HepG2 (cell line): ENCODE data around the gene EEFSEC. TPM values are rescaled to one million over a fixed set of nuclear protein-coding genes. Genes with fewer than 3 reads are reported as not detected.

Experiments
- CEBPZ ChIP-seq: IDR thresholded peaks from 2 replicates; pipeline ENCODE4 v1.6.1; 2012; ENCODE audit warnings: low read length, improper control_type of control experiment
- ELF4 ChIP-seq: sonication (generic); formaldehyde crosslinking; IDR thresholded peaks from 2 replicates; pipeline ENCODE4 v1.5.0; 2020; ENCODE audit warnings: missing genetic modification reagents, mild to moderate bottlenecking, moderate library complexity, borderline replicate concordance
- FOSL1 ChIP-seq: sonication (generic); formaldehyde crosslinking; IDR thresholded peaks from 2 replicates; pipeline ENCODE4 v1.9.0; 2021; ENCODE audit warnings: missing genetic modification reagents, borderline replicate concordance
- FOXC1 ChIP-seq: sonication (generic); formaldehyde crosslinking; IDR thresholded peaks from 2 replicates; pipeline ENCODE4 v1.8.0; 2022; ENCODE audit warnings: mild to moderate bottlenecking, missing genetic modification reagents, borderline replicate concordance
- HBP1 ChIP-seq: IDR thresholded peaks from 2 replicates; pipeline ENCODE4 v1.6.1; 2016; ENCODE audit warnings: low read depth, control low read depth
- HNRNPLL ChIP-seq: fragments of 200-400 bp; formaldehyde crosslinking; IDR thresholded peaks from 2 replicates; pipeline ENCODE4 v1.6.1; 2017; ENCODE audit warnings: mild to moderate bottlenecking, low read depth, low read length; ENCODE audit not compliant: poor library complexity, severe bottlenecking
- IKZF1 ChIP-seq: fragments of 450-650 bp; IDR thresholded peaks from 2 replicates; pipeline ENCODE4 v1.7.1; 2016
- JUNB ChIP-seq: sonication (generic); formaldehyde crosslinking; IDR thresholded peaks from 2 replicates; pipeline ENCODE4 v1.8.0; 2022; ENCODE audit warnings: missing genetic modification reagents, mild to moderate bottlenecking, borderline replicate concordance
- KDM6A ChIP-seq: IDR thresholded peaks from 2 replicates; pipeline ENCODE4 v1.6.1; 2016; ENCODE audit warnings: low read depth
- MAFG ChIP-seq: sonication (generic); formaldehyde crosslinking; IDR thresholded peaks from 2 replicates; pipeline ENCODE4 v1.5.1; 2020; ENCODE audit warnings: mild to moderate bottlenecking, missing genetic modification reagents
- NFIB ChIP-seq: sonication (generic); formaldehyde crosslinking; IDR thresholded peaks from 2 replicates; pipeline ENCODE4 v1.9.0; 2021; ENCODE audit warnings: missing genetic modification reagents, mild to moderate bottlenecking, borderline replicate concordance
- NR2F6 ChIP-seq, 2 experiments: IDR thresholded peaks; 2 replicates each; pipeline ENCODE4 v1.6.1; 2016; ENCODE audit warnings: antibody characterized with exemption in 1 of 2, mild to moderate bottlenecking in 1 of 2
- SOX5 ChIP-seq: IDR thresholded peaks from 2 replicates; pipeline ENCODE4 v1.6.1; 2016; ENCODE audit warnings: borderline replicate concordance
- TAF15 ChIP-seq: fragments of 200-400 bp; formaldehyde crosslinking; IDR thresholded peaks from one replicate; pipeline ENCODE4 v1.6.1; 2018; ENCODE audit warnings: mild to moderate bottlenecking, low read depth, low read length; ENCODE audit not compliant: poor library complexity, severe bottlenecking
- TP53 ChIP-seq: sonication (generic); formaldehyde crosslinking; conservative IDR thresholded peaks from 2 replicates; pipeline ENCODE4 v1.4.0; 2020; ENCODE audit warnings: missing genetic modification reagents
- ZFP1 ChIP-seq: IDR thresholded peaks from 2 replicates; pipeline ENCODE4 v1.6.1; 2016
- ZNF296 ChIP-seq: sonication (generic); formaldehyde crosslinking; conservative IDR thresholded peaks from 2 replicates; pipeline ENCODE4 v1.5.0; 2020; ENCODE audit warnings: mild to moderate bottlenecking, missing genetic modification reagents
- ZNF546 ChIP-seq: sonication (generic); formaldehyde crosslinking; conservative IDR thresholded peaks from 2 replicates; pipeline ENCODE4 v1.8.1; 2023; ENCODE audit warnings: mild to moderate bottlenecking, missing genetic modification reagents
- ZNF670 ChIP-seq: sonication (generic); formaldehyde crosslinking; IDR thresholded peaks from 2 replicates; pipeline ENCODE4 v1.8.0; 2022; ENCODE audit warnings: mild to moderate bottlenecking, missing genetic modification reagents, borderline replicate concordance
- ZNF703 ChIP-seq: sonication (generic); formaldehyde crosslinking; IDR thresholded peaks from 2 replicates; pipeline ENCODE4 v1.5.1; 2020; ENCODE audit warnings: missing genetic modification reagents, mild to moderate bottlenecking, moderate library complexity, borderline replicate concordance
- ZNF776 ChIP-seq: sonication (generic); formaldehyde crosslinking; IDR thresholded peaks from 2 replicates; pipeline ENCODE4 v1.4.0; 2020; ENCODE audit warnings: mild to moderate bottlenecking, missing genetic modification reagents
- ZSCAN29 ChIP-seq: sonication (generic); formaldehyde crosslinking; conservative IDR thresholded peaks from 2 replicates; pipeline ENCODE4 v1.4.0; 2020; ENCODE audit warnings: mild to moderate bottlenecking, missing genetic modification reagents
- polyA plus RNA-seq, 8 experiments: library from polyadenylated mRNA; depleted of rRNA in 3 of 8; stranded (reverse) in 7 of 8; unstranded in 1 of 8; fragments of >200 nt; fragmentation: Illumina TruSeq in 4 of 8; extraction: Trizol in 4 of 8; gene quantifications; 2 replicates each; pipeline versions ENCODE4 v1.2.1 to v1.2.3, GENCODE V29; 2011 to 2016; ENCODE audit warnings: low read depth in 4 of 8, missing spikeins in 1 of 8, mixed read lengths in 1 of 8; ENCODE audit not compliant: insufficient read depth in 1 of 8
- total RNA-seq, 5 experiments: library from RNA; depleted of rRNA; stranded (reverse); fragments of >200 nt; fragmentation: Illumina TruSeq; extraction: Trizol; gene quantifications; 2 replicates each; pipeline ENCODE4 v1.2.3, GENCODE V29; 2016; ENCODE audit warnings: low read depth in 1 of 5
- TF ChIP-seq, protein P1 (sequence below): sonication (generic); formaldehyde crosslinking; IDR thresholded peaks from 2 replicates; pipeline ENCODE4 v1.4.0; 2020; ENCODE audit warnings: mild to moderate bottlenecking, low read depth, missing genetic modification reagents
- TF ChIP-seq, protein P2 (sequence below): sonication (generic); formaldehyde crosslinking; IDR thresholded peaks from 2 replicates; pipeline ENCODE4 v1.4.0; 2020; ENCODE audit warnings: missing genetic modification reagents

The EEFSEC gene
- total and polyA plus RNA-seq, 2 of the 13 experiments (the other 11 are each of a cell fraction or from before 2014, with no cell fraction given) = 6.4 to 24.2 TPM

- TF ChIP-seq ZNF296 (CRISPR knock-in tag) (no peak), ZNF776 (CRISPR knock-in tag) (no peak), NFIB (CRISPR knock-in tag) (no peak), CEBPZ (no peak), HBP1 (CRISPR knock-in tag) (no peak), ZFP1 (CRISPR knock-in tag) (no peak), ZSCAN29 (CRISPR knock-in tag) (no peak), FOXC1 (CRISPR knock-in tag) (no peak; the same call in 1 of the 2 replicates), IKZF1 (no peak), TAF15 (no peak), HNRNPLL (no peak), ZNF670 (no peak), MAFG (CRISPR knock-in tag) (no peak), JUNB (CRISPR knock-in tag) (no peak), ZNF703 (CRISPR knock-in tag) (no peak), FOSL1 (CRISPR knock-in tag) (no peak), KDM6A (no peak), ELF4 (CRISPR knock-in tag) (no peak), SOX5 (CRISPR knock-in tag) (peak; percentile 63), NR2F6 (IDR thresholded peaks at IDR 0.05) (peak; percentile 84), NR2F6 (CRISPR knock-in tag; IDR thresholded peaks at IDR 0.05) (peak; percentile 80), TP53 (no peak), ZNF546 (CRISPR knock-in tag) (no peak)
- TF ChIP-seq, protein P1, sequence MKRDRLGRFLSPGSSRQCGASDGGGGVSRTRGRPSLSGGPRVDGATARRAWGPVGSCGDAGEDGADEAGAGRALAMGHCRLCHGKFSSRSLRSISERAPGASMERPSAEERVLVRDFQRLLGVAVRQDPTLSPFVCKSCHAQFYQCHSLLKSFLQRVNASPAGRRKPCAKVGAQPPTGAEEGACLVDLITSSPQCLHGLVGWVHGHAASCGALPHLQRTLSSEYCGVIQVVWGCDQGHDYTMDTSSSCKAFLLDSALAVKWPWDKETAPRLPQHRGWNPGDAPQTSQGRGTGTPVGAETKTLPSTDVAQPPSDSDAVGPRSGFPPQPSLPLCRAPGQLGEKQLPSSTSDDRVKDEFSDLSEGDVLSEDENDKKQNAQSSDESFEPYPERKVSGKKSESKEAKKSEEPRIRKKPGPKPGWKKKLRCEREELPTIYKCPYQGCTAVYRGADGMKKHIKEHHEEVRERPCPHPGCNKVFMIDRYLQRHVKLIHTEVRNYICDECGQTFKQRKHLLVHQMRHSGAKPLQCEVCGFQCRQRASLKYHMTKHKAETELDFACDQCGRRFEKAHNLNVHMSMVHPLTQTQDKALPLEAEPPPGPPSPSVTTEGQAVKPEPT = no peak
- TF ChIP-seq, protein P2, sequence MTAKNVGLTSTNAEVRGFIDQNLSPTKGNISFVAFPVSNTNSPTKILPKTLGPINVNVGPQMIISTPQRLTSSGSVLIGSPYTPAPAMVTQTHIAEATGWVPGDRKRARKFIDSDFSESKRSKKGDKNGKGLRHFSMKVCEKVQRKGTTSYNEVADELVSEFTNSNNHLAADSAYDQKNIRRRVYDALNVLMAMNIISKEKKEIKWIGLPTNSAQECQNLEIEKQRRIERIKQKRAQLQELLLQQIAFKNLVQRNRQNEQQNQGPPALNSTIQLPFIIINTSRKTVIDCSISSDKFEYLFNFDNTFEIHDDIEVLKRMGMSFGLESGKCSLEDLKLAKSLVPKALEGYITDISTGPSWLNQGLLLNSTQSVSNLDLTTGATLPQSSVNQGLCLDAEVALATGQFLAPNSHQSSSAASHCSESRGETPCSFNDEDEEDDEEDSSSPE = no peak
These were observed 200.9 kb downstream of the EEFSEC start (continued) for GRCh38 chr3:128353991-128354687.
